ENCODE data around the gene SUSD6. TPM values are rescaled to one million over a fixed set of nuclear protein-coding genes. Genes with fewer than 3 reads are reported as not detected.

SUSD6 gene
- total RNA-seq, 4 donors from 2014 or later, result 8.8 to 35.1 (median 17.6) TPM

- intact Hi-C loops (cut with DNase I; ENCODE audit: low total_unique reads), result no loop called here
- H3K9me3 ChIP-seq, result no peaks in the 10 kb centered on the region
- peak within 1 kb of the TSS; percentile 17 to 26 for H3K4me3 ChIP-seq
- no peaks in the 10 kb centered on the region for H3K36me3 ChIP-seq
- peak in 1 of 2 donors; percentile 40 for DNase-seq
- no peak within 1 kb of the TSS for H3K27ac ChIP-seq
- H3K27me3 ChIP-seq, result peaks cover 18 to 25% of the 10 kb centered on the region in 2 donors
- peaks cover 0 to 18% of the 10 kb centered on the region in 2 donors for H3K4me1 ChIP-seq
- TF ChIP-seq POLR2A (IDR thresholded peaks at IDR 0.05), result no peak
- TF ChIP-seq CTCF (IDR thresholded peaks at IDR 0.05), result peak; percentile 58 to 79 (median 66)
Observed at GRCh38 chr14:69574263-69574953, 37.0 kb upstream of the SUSD6 start, which contains the start of gene CCDC177. Gene CCDC177 (minus strand): TSS chr14:69574871. CDS start chr14:69573622, 1,249 bp downstream.

GRCh38 chr14:69574954-69575295 is 36.5 kb upstream of the SUSD6 start:
- Histone ChIP-seq H3K27ac (no peak overlapping the region), H3K4me1 (peaks cover 0 to 18% of the 10 kb centered on the region in 2 donors), H3K4me3 (peak overlapping the region in 1 of 2 donors; percentile 17), H3K27me3 (peaks cover 13 to 20% of the 10 kb centered on the region in 2 donors), H3K36me3 (no peaks in the 10 kb centered on the region), H3K9me3 (no peaks in the 10 kb centered on the region)
- intact Hi-C loops (cut with DNase I; ENCODE audit: low total_unique reads), result no loop called here
- DNase-seq, result no peak
- TF ChIP-seq POLR2A (IDR thresholded peaks at IDR 0.05), result no peak
- TF ChIP-seq CTCF (IDR thresholded peaks at IDR 0.05), result no peak

GRCh38 chr14:69579476-69579875 is 31.9 kb upstream of the SUSD6 start:
- Histone ChIP-seq H3K27me3 (no peaks in the 10 kb centered on the region), H3K36me3 (no peaks in the 10 kb centered on the region), H3K27ac (no peak overlapping the region), H3K4me1 (peaks cover 0 to 2% of the 10 kb centered on the region in 2 donors), H3K4me3 (no peak overlapping the region), H3K9me3 (no peaks in the 10 kb centered on the region)
- no peak for DNase-seq
- TF ChIP-seq POLR2A (IDR thresholded peaks at IDR 0.05), result no peak
- TF ChIP-seq CTCF (IDR thresholded peaks at IDR 0.05), result no peak
- intact Hi-C loops (cut with DNase I; ENCODE audit: low total_unique reads), result no loop called here

GRCh38 chr14:69580009-69580577 is 31.3 kb upstream of the SUSD6 start:
- DNase-seq, result no peak
- intact Hi-C loops (cut with DNase I; ENCODE audit: low total_unique reads), result no loop called here
- H3K4me3 ChIP-seq, result no peak overlapping the region
- no peak overlapping the region for H3K27ac ChIP-seq
- no peaks in the 10 kb centered on the region for H3K36me3 ChIP-seq
- no peaks in the 10 kb centered on the region for H3K9me3 ChIP-seq
- TF ChIP-seq CTCF (IDR thresholded peaks at IDR 0.05), result no peak
- H3K27me3 ChIP-seq, result no peaks in the 10 kb centered on the region
- H3K4me1 ChIP-seq, result no peaks in the 10 kb centered on the region

- Histone ChIP-seq H3K36me3 (no peaks in the 10 kb centered on the region), H3K27ac (no peak overlapping the region), H3K4me3 (no peak overlapping the region), H3K27me3 (no peaks in the 10 kb centered on the region), H3K9me3 (no peaks in the 10 kb centered on the region), H3K4me1 (no peaks in the 10 kb centered on the region)
- DNase-seq, result no peak
- intact Hi-C loops (cut with DNase I; ENCODE audit: low total_unique reads), result no loop called here
- no peak for TF ChIP-seq CTCF (IDR thresholded peaks at IDR 0.05)
- no peak for TF ChIP-seq POLR2A (IDR thresholded peaks at IDR 0.05)
Observed at GRCh38 chr14:69581316-69581935, 30.0 kb upstream of the SUSD6 start.
